IMR-90 (cell line): ENCODE measurements around the gene ZFYVE1.
"Not testable (repeated sequence)": the region's sequence is repeated elsewhere in the genome, so short reads cannot be mapped to it uniquely, and the experiment has no call there.

Experiments
- CEBPB ChIP-seq: IDR thresholded peaks from 2 replicates; pipeline ENCODE4 v1.6.1; 2012; ENCODE audit warnings: low read depth, low read length, improper control_type of control experiment
- CHD1 ChIP-seq: IDR thresholded peaks from 2 replicates; pipeline ENCODE4 v1.6.1; 2012; ENCODE audit warnings: low read depth, low read length, improper control_type of control experiment
- FOS ChIP-seq: fragments of 150-350 bp; IDR thresholded peaks from 2 replicates; pipeline ENCODE4 v1.6.1; 2016; ENCODE audit warnings: low read depth, low read length
- NFE2L2 ChIP-seq: fragments of 150-350 bp; IDR thresholded peaks from 2 replicates; pipeline ENCODE4 v1.6.1; 2016; ENCODE audit warnings: low read depth, mild to moderate bottlenecking, low read length
- POLR2A ChIP-seq: IDR thresholded peaks from 2 replicates; pipeline ENCODE4 v1.6.1; 2012; ENCODE audit warnings: mild to moderate bottlenecking, low read depth, low read length
- SMC3 ChIP-seq: fragments of 150-350 bp; IDR thresholded peaks from 2 replicates; pipeline ENCODE4 v1.6.1; 2016; ENCODE audit warnings: low read depth, mild to moderate bottlenecking, antibody characterized with exemption, low read length, moderate library complexity
- TF ChIP-seq, protein P1 (sequence below): conservative IDR thresholded peaks from 2 replicates; pipeline ENCODE4 v1.5.1; 2012; ENCODE audit warnings: mild to moderate bottlenecking, low read depth, low read length, improper control_type of control experiment
- TF ChIP-seq, protein P2 (sequence below): fragments of 150-350 bp; IDR thresholded peaks from 2 replicates; pipeline ENCODE4 v1.6.1; 2017; ENCODE audit warnings: mild to moderate bottlenecking, antibody characterized with exemption, low read length, low read depth

DNA sequence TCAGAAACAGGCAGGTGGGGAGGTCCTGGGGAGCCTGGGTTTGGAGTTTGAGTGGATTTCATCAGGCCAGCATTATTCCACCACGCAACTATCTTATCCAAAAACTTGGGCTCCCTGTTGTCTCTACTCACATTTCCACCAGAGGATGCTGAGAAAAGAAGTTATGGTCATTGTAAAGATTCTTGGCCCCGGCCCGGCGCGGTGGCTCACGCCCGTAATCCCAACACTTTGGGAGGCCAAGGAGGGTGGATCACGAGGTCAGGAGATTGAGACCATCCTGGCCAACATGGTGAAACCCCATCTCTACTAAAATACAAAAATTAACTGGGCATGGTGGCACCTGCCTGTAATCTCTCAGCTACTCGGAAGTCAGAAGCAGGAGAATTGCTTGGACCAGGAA lies 70.2 kb downstream of the ZFYVE1 start:
- TF ChIP-seq, protein P1, sequence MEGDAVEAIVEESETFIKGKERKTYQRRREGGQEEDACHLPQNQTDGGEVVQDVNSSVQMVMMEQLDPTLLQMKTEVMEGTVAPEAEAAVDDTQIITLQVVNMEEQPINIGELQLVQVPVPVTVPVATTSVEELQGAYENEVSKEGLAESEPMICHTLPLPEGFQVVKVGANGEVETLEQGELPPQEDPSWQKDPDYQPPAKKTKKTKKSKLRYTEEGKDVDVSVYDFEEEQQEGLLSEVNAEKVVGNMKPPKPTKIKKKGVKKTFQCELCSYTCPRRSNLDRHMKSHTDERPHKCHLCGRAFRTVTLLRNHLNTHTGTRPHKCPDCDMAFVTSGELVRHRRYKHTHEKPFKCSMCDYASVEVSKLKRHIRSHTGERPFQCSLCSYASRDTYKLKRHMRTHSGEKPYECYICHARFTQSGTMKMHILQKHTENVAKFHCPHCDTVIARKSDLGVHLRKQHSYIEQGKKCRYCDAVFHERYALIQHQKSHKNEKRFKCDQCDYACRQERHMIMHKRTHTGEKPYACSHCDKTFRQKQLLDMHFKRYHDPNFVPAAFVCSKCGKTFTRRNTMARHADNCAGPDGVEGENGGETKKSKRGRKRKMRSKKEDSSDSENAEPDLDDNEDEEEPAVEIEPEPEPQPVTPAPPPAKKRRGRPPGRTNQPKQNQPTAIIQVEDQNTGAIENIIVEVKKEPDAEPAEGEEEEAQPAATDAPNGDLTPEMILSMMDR: not testable (repeated sequence)
- TF ChIP-seq CHD1, POLR2A, NFE2L2, CEBPB, SMC3, FOS: not testable (repeated sequence)
- TF ChIP-seq, protein P2, sequence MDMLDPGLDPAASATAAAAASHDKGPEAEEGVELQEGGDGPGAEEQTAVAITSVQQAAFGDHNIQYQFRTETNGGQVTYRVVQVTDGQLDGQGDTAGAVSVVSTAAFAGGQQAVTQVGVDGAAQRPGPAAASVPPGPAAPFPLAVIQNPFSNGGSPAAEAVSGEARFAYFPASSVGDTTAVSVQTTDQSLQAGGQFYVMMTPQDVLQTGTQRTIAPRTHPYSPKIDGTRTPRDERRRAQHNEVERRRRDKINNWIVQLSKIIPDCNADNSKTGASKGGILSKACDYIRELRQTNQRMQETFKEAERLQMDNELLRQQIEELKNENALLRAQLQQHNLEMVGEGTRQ: not testable (repeated sequence)
